ENCODE results near the gene LMNA.

The LMNA gene

GRCh38 chr1:156104065-156104810 lies 10.3 kb upstream of the LMNA start:
- no peak for TF ChIP-seq ZNF274 (IDR thresholded peaks at IDR 0.05; ENCODE audit: low read depth, low read length)
- H3K4me3 ChIP-seq (ENCODE audit: low read length), result no peak overlapping the region

- H3K4me3 ChIP-seq (ENCODE audit: low read length), result peak overlapping the region; percentile 17; the same call in 1 of the 2 replicates
- no peak for TF ChIP-seq ZNF274 (IDR thresholded peaks at IDR 0.05; ENCODE audit: low read depth, low read length)
These were observed 9.4 kb upstream of the LMNA start for GRCh38 chr1:156104861-156105832.

DNA sequence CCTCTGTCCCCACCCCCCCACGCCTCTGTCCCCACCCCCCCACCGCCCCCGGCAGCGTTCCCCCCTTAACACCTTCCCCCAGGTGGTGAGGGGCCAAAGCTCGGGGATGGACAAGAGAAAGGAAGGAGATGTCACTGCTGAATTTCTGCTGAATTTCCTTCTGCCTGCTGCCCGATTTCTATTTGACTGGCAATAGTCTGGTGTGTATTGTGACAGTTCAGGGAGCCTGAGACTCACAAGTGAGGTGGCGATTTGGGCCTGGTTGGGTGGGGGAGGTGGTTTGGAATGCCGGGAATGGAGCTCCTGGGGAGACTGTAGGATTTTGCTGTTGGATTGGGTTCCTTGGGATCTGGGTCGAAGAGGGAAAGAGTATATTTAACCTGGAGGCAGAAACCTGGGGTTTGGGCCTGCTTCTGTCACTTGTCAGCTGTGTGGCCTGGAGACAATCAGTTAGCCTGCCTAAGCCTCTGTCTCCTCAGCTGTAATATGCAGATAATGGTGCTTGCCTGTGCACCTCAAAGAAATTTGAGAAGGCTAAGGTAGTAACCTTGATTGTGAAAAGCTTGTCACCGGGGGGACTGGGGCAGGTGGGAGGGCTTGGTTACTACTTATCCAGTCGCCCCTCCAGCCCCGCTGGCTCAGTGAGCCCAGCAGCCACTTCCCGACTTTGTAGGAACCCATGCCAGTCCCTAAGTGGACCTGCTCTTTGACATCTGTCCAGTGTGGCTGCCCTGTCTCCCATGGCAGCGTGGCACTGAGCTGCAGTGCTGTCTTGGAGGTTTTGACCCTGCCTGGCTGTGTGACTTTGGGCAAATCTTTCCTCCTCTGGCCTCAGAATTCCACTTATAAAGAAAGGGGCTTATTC lies 7.7 kb upstream of the LMNA start:
- no peak for TF ChIP-seq ZNF274 (IDR thresholded peaks at IDR 0.05; ENCODE audit: low read depth, low read length)
- H3K4me3 ChIP-seq (ENCODE audit: low read length), result peak overlapping the region; percentile 8; the same call in 1 of the 2 replicates

DNA sequence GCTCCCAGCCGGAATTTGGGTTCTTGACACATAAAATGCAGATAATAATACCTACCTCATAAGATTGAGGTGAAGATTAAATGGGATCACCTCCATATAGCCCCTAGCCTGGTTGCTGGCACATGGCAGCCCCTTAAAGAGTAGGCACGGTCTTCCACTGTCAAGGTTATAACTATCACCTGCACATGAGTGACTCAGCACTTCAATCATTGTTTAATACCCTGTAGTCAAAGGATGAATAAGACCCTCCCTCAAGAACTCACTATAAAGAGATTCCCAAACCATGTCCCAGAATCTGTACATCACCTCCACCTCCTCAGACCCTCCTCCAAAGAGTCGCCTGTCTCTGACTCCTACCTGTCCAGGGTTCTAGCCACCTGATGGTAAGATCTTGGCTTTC lies 6.5 kb upstream of the LMNA start:
- TF ChIP-seq ZNF274 (IDR thresholded peaks at IDR 0.05; ENCODE audit: low read depth, low read length), result no peak
- no peak overlapping the region for H3K4me3 ChIP-seq (ENCODE audit: low read length)

GRCh38 chr1:156108664-156109241 lies 5.8 kb upstream of the LMNA start:
- H3K4me3 ChIP-seq (ENCODE audit: low read length), result no peak overlapping the region
- no peak for TF ChIP-seq ZNF274 (IDR thresholded peaks at IDR 0.05; ENCODE audit: low read depth, low read length)

DNA sequence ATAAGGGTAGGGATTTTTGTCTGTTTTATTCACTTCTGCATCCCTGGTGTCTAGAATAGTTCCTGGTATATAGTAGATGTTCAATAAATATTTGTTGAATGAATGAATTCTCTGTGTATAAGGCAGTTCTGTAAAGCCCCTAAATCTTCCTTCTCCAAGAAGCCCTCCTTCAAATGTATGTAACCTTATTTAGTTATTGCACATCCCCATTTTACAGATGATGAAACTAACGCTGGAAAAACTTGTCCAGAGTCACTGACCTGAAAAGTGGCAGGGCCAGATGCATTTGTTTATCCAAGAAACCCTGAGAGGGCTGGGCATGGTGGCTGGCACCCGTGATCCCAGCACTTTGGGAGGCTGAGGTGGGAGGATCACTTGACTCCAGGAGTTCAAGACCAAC lies 4.3 kb upstream of the LMNA start:
- H3K4me3 ChIP-seq (ENCODE audit: low read length), result no peak overlapping the region
- TF ChIP-seq ZNF274 (IDR thresholded peaks at IDR 0.05; ENCODE audit: low read depth, low read length), result no peak

DNA sequence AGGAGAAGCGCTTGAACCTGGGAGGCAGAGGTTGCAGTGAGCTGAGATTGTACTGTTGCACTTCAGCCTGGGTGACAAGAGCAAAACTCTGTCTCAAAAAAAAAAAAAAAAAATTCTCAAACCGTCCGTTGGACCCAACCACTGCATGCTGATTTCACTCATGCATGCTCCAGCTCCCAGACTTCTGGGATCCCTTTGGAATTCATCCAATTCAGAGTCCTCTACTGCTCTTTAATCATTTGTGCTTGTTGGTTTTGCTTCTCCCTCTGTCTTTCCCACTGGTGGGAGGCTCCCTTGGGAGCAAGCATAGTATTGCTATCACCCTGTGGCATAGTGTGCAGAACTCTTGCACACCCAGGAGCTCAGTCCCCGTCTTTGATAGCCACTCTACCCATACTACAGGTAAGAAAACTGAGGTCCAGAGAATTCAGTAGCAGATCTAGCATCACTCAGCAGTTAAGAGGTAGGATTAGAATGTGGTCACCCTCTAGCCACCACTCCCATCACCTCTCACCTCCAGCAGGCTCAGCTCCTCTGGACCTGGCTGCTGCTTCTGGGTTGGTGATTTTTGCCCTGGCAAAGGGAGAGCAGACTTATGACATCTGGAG lies 3.1 kb upstream of the LMNA start:
- H3K4me3 ChIP-seq (ENCODE audit: low read length), result no peak overlapping the region
- TF ChIP-seq ZNF274 (IDR thresholded peaks at IDR 0.05; ENCODE audit: low read depth, low read length), result no peak

- no peak for TF ChIP-seq ZNF274 (IDR thresholded peaks at IDR 0.05; ENCODE audit: low read depth, low read length)
- no peak overlapping the region for H3K4me3 ChIP-seq (ENCODE audit: low read length)
These were observed 2.0 kb upstream of the LMNA start for GRCh38 chr1:156112276-156113137.

GRCh38 chr1:156113282-156113950 lies 1.1 kb upstream of the LMNA start:
- H3K4me3 ChIP-seq (ENCODE audit: low read length), result no peak overlapping the region
- TF ChIP-seq ZNF274 (IDR thresholded peaks at IDR 0.05; ENCODE audit: low read depth, low read length), result no peak

DNA sequence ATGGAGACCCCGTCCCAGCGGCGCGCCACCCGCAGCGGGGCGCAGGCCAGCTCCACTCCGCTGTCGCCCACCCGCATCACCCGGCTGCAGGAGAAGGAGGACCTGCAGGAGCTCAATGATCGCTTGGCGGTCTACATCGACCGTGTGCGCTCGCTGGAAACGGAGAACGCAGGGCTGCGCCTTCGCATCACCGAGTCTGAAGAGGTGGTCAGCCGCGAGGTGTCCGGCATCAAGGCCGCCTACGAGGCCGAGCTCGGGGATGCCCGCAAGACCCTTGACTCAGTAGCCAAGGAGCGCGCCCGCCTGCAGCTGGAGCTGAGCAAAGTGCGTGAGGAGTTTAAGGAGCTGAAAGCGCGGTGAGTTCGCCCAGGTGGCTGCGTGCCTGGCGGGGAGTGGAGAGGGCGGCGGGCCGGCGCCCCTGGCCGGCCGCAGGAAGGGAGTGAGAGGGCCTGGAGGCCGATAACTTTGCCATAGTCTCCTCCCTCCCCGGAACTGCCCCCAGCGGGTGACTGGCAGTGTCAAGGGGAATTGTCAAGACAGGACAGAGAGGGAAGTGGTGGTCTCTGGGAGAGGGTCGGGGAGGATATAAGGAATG lies 505 bp downstream of the LMNA start:
- peak overlapping the region; percentile 82 for H3K4me3 ChIP-seq (ENCODE audit: low read length)
- no peak for TF ChIP-seq ZNF274 (IDR thresholded peaks at IDR 0.05; ENCODE audit: low read depth, low read length)

- H3K4me3 ChIP-seq (ENCODE audit: low read length), result peak overlapping the region; percentile 82
- TF ChIP-seq ZNF274 (IDR thresholded peaks at IDR 0.05; ENCODE audit: low read depth, low read length), result no peak
These were observed 1.2 kb downstream of the LMNA start for GRCh38 chr1:156115514-156116374.

DNA sequence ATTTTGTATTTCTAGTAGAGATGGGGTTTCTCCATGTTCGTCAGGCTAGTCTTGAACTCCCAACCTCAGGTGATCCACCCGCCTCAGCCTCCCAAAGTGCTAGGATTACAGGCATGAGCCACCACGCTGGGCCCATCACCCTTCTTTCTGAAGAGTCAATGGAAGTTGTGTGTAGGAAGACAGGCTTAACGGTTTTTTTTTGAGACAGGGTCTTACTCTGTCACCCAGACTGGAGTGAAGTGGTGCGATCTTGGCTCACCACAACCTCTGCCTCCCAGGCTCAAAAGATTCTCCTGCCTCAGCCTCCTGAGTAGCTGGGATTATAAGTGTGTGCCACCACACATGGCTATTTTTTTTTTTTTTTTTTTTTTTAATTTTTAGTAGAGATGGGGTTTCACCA lies 2.2 kb downstream of the LMNA start:
- peak overlapping the region; percentile 82; the same call in 1 of the 2 replicates for H3K4me3 ChIP-seq (ENCODE audit: low read length)
